ENCODE results near the gene PCARE.

PCARE gene

GRCh38 chr2:29096969-29097368, 22.6 kb upstream of the PCARE start:
- DNase-seq (ENCODE audit: low read depth) = no peak

- peak; percentile 29 for DNase-seq (ENCODE audit: low read depth)
Observed at GRCh38 chr2:29090311-29090710, 16.0 kb upstream of the PCARE start.

GRCh38 chr2:29084554-29084953, 10.2 kb upstream of the PCARE start:
- no peak for DNase-seq (ENCODE audit: low read depth)

- no peak for DNase-seq (ENCODE audit: low read depth)
Observed at GRCh38 chr2:29082804-29083495, 8.6 kb upstream of the PCARE start.

GRCh38 chr2:29080886-29081743, 6.8 kb upstream of the PCARE start:
- DNase-seq (ENCODE audit: low read depth) = peak; percentile 80

DNA sequence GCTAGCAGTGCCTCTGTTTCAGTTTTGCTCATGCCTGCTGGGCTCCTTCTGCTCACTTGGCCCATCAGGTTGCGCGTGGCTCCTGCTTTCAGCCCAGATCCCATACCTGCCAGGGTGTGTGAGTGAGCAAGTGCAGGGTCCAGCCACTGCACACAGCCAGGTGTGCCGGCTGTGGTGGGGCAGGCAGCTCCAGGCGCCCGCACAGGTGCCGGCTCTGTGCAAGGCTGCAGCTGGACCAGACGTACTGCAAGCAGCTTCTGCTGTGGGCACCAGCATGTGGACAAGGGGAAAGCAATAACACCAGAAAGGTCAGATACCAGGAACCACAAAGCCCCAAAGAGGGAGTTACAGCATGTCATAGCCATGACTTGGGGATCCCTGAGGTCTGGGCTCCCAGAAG, 5.6 kb upstream of the PCARE start:
- DNase-seq (ENCODE audit: low read depth) = no peak

- DNase-seq (ENCODE audit: low read depth) = peak; percentile 40
Observed at GRCh38 chr2:29075894-29076705, 1.8 kb upstream of the PCARE start.

GRCh38 chr2:29073933-29074332, 390 bp downstream of the PCARE start:
- DNase-seq (ENCODE audit: low read depth) = no peak

DNA sequence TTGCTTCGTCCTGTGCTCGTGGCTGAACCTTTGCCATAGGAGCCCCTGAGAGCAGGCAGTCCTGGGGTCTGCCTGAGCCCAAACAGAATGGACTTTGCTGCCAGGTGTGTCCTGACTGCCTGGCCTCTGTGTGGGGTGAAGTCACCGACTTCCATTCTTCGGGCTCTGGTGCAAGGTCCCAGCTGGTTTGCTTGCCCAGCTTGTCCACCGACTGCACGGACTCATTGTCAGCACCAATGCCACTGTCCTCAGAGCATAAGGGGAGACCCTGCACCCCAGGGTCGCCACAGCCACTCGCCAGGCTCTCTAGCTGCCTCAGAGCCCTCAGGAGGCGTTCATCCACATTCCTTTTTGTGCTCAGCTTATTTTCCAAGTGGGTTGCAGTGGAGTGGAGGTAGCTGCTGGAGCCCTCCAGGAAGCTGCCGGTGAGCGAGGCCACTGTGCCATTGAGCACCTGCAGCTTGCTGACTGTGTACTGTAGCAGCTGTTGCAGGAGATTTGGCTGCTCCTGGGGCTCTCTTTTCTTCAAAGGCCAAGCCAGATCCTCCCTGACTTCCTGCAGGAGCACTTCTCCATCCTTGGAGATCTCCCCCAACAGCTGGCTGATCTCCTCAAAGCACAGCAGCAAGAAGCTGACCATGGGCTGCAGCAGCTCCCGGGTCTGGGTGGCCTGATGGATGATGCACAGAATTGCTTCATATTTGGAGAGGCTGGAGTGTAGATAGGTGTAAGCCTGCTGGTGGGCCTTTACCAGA, 1.2 kb downstream of the PCARE start:
- DNase-seq (ENCODE audit: low read depth) = no peak

DNA sequence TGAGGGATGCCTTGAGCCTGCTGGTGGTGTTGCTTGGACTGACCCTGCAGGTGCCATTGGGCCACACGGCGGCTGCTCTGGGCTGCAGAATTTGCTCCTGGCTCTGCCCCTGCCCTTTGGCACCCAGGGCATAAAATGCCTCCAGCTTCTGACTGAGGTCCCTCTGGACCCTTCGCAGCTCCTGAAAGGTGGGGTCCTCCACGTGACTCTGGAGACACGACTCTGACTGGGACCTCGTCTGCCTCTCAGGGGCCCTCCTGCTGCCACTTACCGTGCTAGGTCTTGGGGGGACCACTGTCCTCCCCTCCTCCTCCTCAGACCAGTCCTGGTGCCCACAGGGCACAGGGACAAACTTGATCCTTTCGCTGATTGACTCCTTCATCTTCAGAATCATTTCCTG, 2.1 kb downstream of the PCARE start:
- DNase-seq (ENCODE audit: low read depth) = no peak

DNA sequence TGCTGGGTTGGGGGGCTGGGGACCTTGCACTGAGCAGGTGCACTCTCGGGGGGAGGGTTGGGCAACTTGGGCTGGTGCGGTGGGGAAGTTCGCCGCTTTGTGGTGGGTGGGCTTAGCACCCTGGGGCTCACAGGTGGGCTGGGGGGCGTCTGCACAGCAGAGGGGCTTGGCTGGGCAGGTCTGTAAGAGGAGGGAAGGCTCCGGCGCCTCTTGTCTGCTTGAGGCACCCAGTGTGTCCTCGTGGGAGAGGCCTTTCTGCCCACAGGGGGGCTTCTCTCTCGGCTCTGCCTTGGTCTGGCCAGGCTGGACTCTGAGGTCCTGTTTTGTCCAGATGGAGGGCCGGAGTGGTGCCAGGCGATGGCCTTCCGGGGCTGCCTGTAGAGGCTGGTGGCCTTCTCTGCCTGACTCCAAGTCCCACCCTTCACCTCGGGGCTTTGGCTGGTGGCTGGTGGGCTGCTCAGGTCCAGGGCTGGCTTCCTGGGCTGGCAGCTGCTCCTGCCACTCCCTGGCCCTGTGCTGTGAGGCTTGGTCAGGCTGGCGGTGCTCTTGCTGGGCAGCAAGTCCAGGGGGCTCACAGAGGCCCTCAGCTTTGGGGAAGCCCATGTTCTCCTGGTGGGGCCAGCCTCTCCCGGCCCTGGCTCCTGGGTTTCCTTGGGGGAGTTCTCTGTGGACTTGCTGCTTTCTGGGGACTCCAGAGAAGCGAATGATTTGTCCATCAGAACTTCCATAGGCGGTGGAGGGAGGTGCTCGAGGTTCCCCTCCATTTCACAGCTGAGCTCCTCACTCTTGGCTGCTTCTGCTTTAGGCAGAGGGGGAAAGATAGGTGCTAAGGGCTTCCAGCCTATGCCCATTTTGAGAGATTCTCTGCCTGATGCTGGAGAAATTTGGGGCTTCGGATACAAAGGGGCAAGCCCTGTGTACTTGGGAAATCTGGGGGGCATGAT, 3.0 kb downstream of the PCARE start:
- no peak for DNase-seq (ENCODE audit: low read depth)

- no peak for DNase-seq (ENCODE audit: low read depth)
Observed at GRCh38 chr2:29070526-29070925, 3.8 kb downstream of the PCARE start.

- DNase-seq (ENCODE audit: low read depth) = no peak
Observed at GRCh38 chr2:29068513-29068912, 5.8 kb downstream of the PCARE start.

GRCh38 chr2:29066997-29067605, 7.2 kb downstream of the PCARE start:
- peak; percentile 36 for DNase-seq (ENCODE audit: low read depth)

GRCh38 chr2:29066271-29066860, 8.0 kb downstream of the PCARE start:
- peak; percentile 83 for DNase-seq (ENCODE audit: low read depth)

DNA sequence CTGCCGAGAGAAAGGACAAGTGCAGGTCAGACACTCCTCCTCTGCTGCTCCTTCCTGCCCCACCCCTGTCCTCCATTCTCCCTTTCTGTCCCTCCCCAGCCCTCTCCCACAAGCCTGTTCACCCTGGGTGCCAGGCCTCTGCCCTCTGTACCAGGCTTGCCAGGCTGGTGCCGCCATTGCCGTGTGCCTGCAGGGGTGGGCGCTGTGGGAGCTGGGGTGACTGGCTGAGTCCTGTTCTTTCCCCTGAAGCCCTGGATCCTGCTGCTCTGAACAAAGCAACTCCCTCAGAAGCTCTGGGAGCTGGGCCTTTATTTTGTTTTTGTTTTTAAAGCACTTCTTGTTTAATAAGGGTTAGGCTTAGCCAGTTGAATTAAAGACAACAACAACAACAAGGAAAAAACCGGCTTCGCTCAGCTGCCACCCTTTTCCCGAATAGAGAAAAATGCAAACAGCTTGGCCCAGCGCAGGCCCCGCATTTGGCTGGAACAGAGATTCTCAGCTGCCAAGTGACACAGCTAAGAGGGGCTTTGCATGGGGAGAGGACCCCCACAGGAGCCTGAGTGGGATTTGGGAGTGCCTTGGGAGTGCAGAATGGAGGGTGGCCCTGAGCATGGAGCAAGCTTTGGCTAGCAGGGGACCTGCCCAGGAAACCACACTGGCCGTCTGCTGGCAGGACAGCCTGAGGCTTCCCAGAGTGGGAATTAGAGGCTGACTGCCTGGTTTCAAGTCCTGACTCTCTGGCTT, 9.1 kb downstream of the PCARE start:
- DNase-seq (ENCODE audit: low read depth) = no peak

DNA sequence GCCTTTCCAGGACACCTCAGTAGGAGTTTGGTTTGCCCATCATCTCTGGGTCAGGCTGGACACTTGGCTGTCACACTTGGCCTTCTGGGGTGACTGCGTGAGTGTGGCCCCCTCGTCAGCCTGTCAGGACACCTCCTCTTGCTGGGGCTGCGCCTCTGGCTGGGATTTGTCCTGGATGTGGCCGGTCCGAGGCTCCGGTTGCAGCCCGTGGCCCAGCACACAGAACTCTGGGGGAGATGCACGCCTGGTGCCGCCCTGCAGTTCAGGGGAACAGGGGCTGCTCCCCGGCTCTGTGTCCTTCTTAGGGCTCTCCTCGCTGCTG, 9.6 kb downstream of the PCARE start:
- DNase-seq (ENCODE audit: low read depth) = no peak

DNA sequence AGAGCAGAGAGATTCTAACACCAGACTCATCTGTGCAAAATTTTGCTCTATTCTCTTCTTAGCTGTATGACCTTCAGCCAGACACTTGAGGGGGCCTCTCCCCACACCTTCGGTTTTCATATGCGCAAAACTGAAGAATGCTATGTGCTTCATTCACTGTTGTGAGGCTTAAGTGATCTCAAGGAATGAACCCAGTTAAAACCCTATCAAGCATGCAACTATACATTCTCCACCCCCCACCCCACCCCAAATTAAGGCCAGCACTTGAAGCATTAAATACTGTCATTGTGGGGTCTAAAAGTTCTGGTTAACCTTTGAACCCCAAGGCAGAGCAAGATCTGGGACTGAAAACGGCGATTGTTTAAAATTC, 10.0 kb downstream of the PCARE start:
- no peak for DNase-seq (ENCODE audit: low read depth)

DNA sequence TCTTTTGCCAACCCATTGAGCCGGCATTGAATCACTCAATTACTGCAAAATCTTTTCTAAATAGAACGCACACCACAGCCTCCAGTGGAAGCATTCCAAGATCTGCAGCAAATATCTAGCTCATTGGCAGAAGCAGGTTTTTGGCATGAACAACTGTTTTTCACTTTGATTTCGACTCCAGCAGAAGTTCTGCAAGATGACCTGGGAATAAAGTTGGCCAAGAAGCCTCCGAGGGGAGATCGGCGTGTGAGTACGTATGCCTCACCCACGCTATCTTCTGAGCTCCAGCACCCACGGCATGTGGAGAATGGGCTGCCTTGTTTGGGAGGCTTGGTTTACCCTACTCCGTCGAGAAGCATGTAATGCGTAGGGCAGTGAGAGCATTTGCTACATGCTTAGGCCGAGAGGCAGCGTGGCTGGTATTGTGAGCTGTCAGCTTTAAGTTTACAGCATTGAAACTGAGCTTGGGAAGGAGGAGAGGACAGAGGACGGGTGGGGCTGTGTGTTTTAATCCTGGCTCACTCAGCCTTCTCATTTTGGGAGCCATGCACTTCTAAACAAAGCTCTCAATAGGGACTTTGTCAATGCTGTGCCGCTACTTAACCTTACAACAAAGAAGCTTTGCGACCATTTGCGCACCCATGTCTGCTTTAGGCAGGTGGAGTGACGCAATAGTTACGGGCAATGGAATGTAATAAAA, 10.5 kb downstream of the PCARE start:
- peak; percentile 33 for DNase-seq (ENCODE audit: low read depth)
